GM10266 (cell line): Measurements from ENCODE around the gene WDR93.

Source experiments
- DNase-seq: peaks from one replicate; pipeline ENCODE4 v3.0.0; 2012; ENCODE audit errors: extremely low spot score
- CTCF ChIP-seq: IDR thresholded peaks from 2 replicates; pipeline ENCODE4 v1.5.1; 2012; ENCODE audit warnings: mild to moderate bottlenecking, low read depth; ENCODE audit not compliant: control insufficient read depth, insufficient read depth; ENCODE audit errors: missing control alignments

WDR93 gene

GRCh38 chr15:89769366-89769765 lies 78.8 kb downstream of the WDR93 start:
- TF ChIP-seq CTCF = no peak
- no peak for DNase-seq

GRCh38 chr15:89770041-89770440 lies 79.4 kb downstream of the WDR93 start:
- no peak for DNase-seq
- no peak for TF ChIP-seq CTCF

GRCh38 chr15:89772932-89773583 lies 82.4 kb downstream of the WDR93 start:
- DNase-seq = no peak
- no peak for TF ChIP-seq CTCF

- no peak for TF ChIP-seq CTCF
- no peak for DNase-seq
These were observed 83.9 kb downstream of the WDR93 start for GRCh38 chr15:89774492-89774891.

- no peak for DNase-seq
- TF ChIP-seq CTCF = no peak
These were observed 85.2 kb downstream of the WDR93 start for GRCh38 chr15:89775815-89776214.

- DNase-seq = peak; percentile 89
These were observed 85.9 kb downstream of the WDR93 start, which contains the start of gene MESP2 for GRCh38 chr15:89776274-89777072. MESP2 (plus strand) TSS chr15:89776332; CDS start chr15:89776358, 26 bp downstream.

More at GRCh38 chr15:89776274-89777072, 85.9 kb downstream of the WDR93 start, which contains the start of gene MESP2:
- TF ChIP-seq CTCF = no peak
